Stimulated activated CD8-positive, alpha-beta memory T cell treated with anti-CD3 and anti-CD28 coated beads, Interleukin-15, amount 100 ng/mL, for 24 hours (primary cell): ENCODE measurements around the gene RIC3.

Source experiments
- DNase-seq: peaks from one replicate; pipeline ENCODE4 v3.0.0-alpha.2; 2020; ENCODE audit warnings: low read depth

RIC3 gene

GRCh38 chr11:8066036-8066910 lies 102.6 kb downstream of the RIC3 start:
- DNase-seq, result no peak

GRCh38 chr11:8065031-8065430 lies 103.8 kb downstream of the RIC3 start:
- no peak for DNase-seq

DNA sequence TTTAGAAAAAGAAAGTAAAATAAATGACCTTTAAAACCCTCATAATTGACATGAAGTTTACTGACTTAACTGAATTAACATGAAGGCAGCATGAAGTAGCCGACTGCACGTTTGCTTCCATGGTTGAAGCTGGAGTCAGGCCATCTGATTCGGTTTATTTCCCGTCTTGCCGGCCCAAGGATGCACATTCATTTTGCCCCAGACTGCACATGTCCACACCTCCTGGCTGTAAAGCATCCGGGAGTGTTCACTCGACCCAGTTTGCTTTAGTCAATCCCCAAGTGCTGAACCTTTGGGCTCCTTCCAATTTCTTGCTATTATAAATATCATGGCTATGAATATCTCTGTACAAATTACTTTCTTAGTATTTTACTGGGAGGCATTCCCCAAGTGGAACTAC lies 105.5 kb downstream of the RIC3 start:
- no peak for DNase-seq

DNA sequence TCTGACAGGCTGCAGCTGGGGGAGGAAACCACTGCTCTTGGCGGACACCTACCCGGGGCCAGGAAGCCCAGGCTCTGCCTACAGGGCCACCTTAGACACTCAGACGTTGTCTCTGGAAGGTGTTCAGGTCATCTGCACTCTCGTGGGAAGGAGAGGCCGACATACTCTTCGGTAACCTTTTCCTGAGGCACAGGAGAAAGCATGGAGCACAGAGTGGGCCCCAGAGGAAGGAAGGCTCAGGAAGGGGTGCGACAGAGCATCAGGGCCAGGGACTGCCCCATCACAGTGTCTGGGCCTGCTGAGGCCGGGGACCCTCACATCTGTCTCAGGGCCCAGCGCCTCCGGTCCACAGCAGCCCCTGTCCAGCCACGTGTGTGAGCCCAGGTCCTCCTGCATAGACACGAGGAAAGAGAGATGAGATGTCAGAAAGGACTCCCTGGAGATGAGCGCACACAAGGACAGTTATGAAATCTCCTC lies 106.0 kb downstream of the RIC3 start:
- no peak for DNase-seq

DNA sequence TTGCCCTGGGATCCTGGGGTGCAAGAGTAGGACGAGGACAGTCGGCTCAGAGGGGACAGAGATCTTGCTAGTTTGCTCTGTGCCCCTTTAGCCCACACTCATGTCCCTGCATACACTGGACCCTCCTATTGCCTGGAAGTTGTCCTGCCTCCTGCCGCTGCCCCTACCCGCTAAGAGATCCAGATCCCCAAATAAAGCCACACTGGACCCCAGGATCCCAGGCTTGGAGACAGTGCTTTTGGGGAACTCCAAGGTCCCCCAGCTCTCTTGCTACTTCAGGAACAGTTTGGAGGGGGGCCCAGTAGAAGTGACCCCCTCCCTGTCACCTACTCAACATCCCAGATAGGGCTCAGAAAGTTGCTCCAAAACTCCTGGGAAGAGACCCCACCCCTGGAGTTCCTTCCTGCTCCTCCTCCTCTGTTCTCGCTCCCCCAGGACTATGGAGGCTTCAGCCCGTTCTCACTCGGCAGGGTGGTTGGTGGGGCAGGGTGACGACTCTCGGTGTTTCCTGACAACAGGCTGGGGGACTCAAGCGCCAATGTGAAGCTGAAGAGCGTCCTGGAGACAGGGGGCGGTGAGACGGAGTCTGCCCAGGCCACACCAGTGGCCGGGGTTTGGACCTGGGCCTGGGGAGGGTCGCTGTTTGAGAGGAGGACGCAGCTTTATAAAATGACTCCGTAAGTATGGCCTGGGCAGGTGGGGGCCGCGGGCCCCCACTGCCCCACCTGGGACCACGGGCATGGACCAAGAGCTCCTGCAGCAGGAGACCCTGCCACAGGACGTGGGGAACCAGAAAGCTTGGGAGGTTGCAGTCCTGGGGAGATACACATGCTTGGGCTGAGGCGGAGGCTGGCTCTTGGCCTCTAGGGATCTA lies 107.0 kb downstream of the RIC3 start:
- no peak for DNase-seq

- DNase-seq, result no peak
Observed at GRCh38 chr11:8060801-8061554, 107.8 kb downstream of the RIC3 start.

- DNase-seq, result no peak
Observed at GRCh38 chr11:8060146-8060719, 108.6 kb downstream of the RIC3 start.

DNA sequence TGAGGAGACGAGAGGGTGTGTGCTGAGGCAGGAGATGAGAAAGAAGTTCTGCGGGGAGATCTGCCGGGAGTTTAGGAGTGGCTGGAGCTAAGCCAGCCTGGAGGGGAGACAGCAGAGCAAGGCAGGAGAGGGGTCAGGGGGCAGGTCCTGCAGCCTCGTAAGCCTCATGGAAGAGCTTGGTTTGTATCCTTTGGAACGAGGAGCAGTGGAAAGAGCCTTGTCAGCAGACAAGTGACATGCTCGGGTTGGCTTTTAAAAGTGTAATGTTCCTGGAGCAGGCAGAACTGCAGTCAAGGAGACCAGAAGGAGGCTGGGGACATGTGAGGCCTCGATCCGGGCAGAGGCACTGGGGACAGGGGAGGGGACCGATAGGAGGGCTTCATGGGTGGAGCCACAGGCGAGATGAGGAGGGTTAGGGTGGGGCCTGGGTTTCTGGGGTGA lies 109.2 kb downstream of the RIC3 start:
- DNase-seq, result no peak

- DNase-seq, result no peak
Observed at GRCh38 chr11:8059030-8059429, 109.8 kb downstream of the RIC3 start.

- DNase-seq, result no peak
Observed at GRCh38 chr11:8058216-8058615, 110.6 kb downstream of the RIC3 start.

- no peak for DNase-seq
Observed at GRCh38 chr11:8056810-8057463, 111.9 kb downstream of the RIC3 start.
